ENCODE results near the gene PPARA.

DNA sequence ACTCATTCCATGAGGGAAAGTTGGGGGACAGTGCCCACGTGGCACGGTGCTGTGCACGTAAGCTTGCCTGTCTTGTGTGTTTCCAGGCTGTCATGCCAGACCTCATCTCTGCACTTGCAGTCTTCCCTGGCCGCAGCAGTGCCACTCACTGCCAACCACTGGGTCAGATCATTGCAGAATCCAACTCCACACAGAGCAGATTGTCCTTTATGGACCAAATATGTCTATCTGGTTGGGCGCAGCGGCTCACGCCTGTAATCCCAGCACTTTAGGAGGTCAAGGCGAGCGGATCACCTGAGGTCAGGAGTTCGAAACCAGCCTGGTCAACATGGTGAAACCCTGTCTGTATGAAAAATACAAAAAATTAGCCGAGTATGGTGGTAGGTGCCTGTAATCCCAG is 4.4 kb upstream of the PPARA start:
- TF ChIP-seq, protein P1, sequence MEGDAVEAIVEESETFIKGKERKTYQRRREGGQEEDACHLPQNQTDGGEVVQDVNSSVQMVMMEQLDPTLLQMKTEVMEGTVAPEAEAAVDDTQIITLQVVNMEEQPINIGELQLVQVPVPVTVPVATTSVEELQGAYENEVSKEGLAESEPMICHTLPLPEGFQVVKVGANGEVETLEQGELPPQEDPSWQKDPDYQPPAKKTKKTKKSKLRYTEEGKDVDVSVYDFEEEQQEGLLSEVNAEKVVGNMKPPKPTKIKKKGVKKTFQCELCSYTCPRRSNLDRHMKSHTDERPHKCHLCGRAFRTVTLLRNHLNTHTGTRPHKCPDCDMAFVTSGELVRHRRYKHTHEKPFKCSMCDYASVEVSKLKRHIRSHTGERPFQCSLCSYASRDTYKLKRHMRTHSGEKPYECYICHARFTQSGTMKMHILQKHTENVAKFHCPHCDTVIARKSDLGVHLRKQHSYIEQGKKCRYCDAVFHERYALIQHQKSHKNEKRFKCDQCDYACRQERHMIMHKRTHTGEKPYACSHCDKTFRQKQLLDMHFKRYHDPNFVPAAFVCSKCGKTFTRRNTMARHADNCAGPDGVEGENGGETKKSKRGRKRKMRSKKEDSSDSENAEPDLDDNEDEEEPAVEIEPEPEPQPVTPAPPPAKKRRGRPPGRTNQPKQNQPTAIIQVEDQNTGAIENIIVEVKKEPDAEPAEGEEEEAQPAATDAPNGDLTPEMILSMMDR (IDR thresholded peaks at IDR 0.05; ENCODE audit: low read length): no peak
- no peak for TF ChIP-seq EZH2 (optimal IDR thresholded peaks at IDR 0.05; ENCODE audit: low read depth, low read length)

All from MM.1S (cell line).